AML-193 (cell line): ENCODE data around the gene VIM.

Experiments used
- DNase-seq, 2 experiments: peaks; one replicate each; lab custom pipeline; 2025; lab: John Stamatoyannopoulos, UW

Gene VIM

GRCh38 chr10:17228091-17229015 lies at the start of gene VIM:
TSS of gene VIM (plus strand) at chr10:17228241. CDS start at chr10:17229423, 1,182 bp downstream.
- peak; percentile 76 to 80 for DNase-seq

- DNase-seq = no peak
These were observed 49.0 kb upstream of the VIM start for GRCh38 chr10:17179002-17179401.

- DNase-seq = no peak
These were observed 46.9 kb upstream of the VIM start for GRCh38 chr10:17181110-17181509.

- no peak for DNase-seq
These were observed 46.3 kb upstream of the VIM start for GRCh38 chr10:17181751-17182150.

GRCh38 chr10:17183110-17183509 lies 44.9 kb upstream of the VIM start:
- DNase-seq = no peak

- DNase-seq = no peak
These were observed 42.2 kb upstream of the VIM start for GRCh38 chr10:17185873-17186272.

- no peak for DNase-seq
These were observed 39.3 kb upstream of the VIM start for GRCh38 chr10:17188644-17189172.

GRCh38 chr10:17190602-17191001 lies 37.4 kb upstream of the VIM start:
- DNase-seq = no peak

GRCh38 chr10:17195083-17195482 lies 33.0 kb upstream of the VIM start:
- DNase-seq = no peak

GRCh38 chr10:17196045-17196444 lies 32.0 kb upstream of the VIM start:
- no peak for DNase-seq

GRCh38 chr10:17196573-17196972 lies 31.5 kb upstream of the VIM start:
- DNase-seq = no peak

GRCh38 chr10:17199351-17199804 lies 28.7 kb upstream of the VIM start:
- DNase-seq = no peak

GRCh38 chr10:17200001-17200911 lies 27.8 kb upstream of the VIM start:
- peak; percentile 28 to 34 for DNase-seq

- DNase-seq = peak; percentile 61 to 74
These were observed 26.9 kb upstream of the VIM start, which contains the start of gene TRDMT1 for GRCh38 chr10:17200912-17201793. TSS of gene TRDMT1 (minus strand) at chr10:17201672. CDS start at chr10:17201634, 38 bp downstream.

GRCh38 chr10:17201794-17202116 lies 26.3 kb upstream of the VIM start:
- no peak for DNase-seq

GRCh38 chr10:17202506-17202905 lies 25.5 kb upstream of the VIM start:
- no peak for DNase-seq

- DNase-seq = no peak
These were observed 25.0 kb upstream of the VIM start for GRCh38 chr10:17202999-17203398.

- DNase-seq = no peak
These were observed 24.6 kb upstream of the VIM start for GRCh38 chr10:17203416-17203815.

- peak in 1 of 2 experiments; percentile 36 for DNase-seq
These were observed 21.8 kb upstream of the VIM start for GRCh38 chr10:17206210-17206709.

- no peak for DNase-seq
These were observed 19.6 kb upstream of the VIM start for GRCh38 chr10:17208476-17208875.

- no peak for DNase-seq
These were observed 18.7 kb upstream of the VIM start for GRCh38 chr10:17209302-17209701.
